ENCODE measurements around the gene LAMA4. TPM values are rescaled to one million over a fixed set of nuclear protein-coding genes. Genes with fewer than 3 reads are reported as not detected.

Gene LAMA4
- total RNA-seq, 1 experiment from 2014 or later = 1.1 TPM

- no peak overlapping the region for H3K4me3 Mint-ChIP-seq
- H3K56ac ChIP-seq (ENCODE audit: insufficient read length, low read depth, low read length) = no peak overlapping the region
These were observed 20.5 kb downstream of the LAMA4 start for GRCh38 chr6:112233847-112234246.

More at GRCh38 chr6:112233847-112234246, 20.5 kb downstream of the LAMA4 start:
- no peaks in the 10 kb centered on the region for H3K36me3 Mint-ChIP-seq (ENCODE audit: insufficient read depth in 1 of 3, low read depth in 3 of 3)
- no peak overlapping the region for H3K23ac ChIP-seq (ENCODE audit: insufficient read length, low read depth, low read length)
- H3K27ac ChIP-seq (ENCODE audit: insufficient read length, low read depth, low read length) = no peak overlapping the region
- no peak overlapping the region for H2BK5ac ChIP-seq (ENCODE audit: insufficient read length, low read length)
- no peaks in the 10 kb centered on the region for H3K27me3 ChIP-seq (ENCODE audit: insufficient read depth, low read length)
- no peak overlapping the region for H2BK20ac ChIP-seq (ENCODE audit: low read depth, low read length, poor library complexity, severe bottlenecking)
- no peaks in the 10 kb centered on the region for H3K27me3 Mint-ChIP-seq (ENCODE audit: low read depth)
- H3K4me2 ChIP-seq (ENCODE audit: insufficient read depth, insufficient read length, low read length) = no peak overlapping the region
- no peak overlapping the region for H2BK120ac ChIP-seq (ENCODE audit: low read depth, low read length, poor library complexity, severe bottlenecking)
- no peak overlapping the region for H3T11ph ChIP-seq (ENCODE audit: low read length)
- H3K4me1 ChIP-seq (ENCODE audit: insufficient read depth, low read length) = no peaks in the 10 kb centered on the region
- H3K79me1 ChIP-seq (ENCODE audit: insufficient read depth, low read depth, low read length, poor library complexity, severe bottlenecking) = no peaks in the 10 kb centered on the region
- H4K8ac ChIP-seq (replicated peaks; ENCODE audit: insufficient read length, low read depth, low read length) = no peak overlapping the region
- H3K4ac ChIP-seq (ENCODE audit: low read depth, low read length) = no peak overlapping the region
- H2AK5ac ChIP-seq (ENCODE audit: insufficient read length, low read length) = no peak overlapping the region
- no peak for TF ChIP-seq CTCF (conservative IDR thresholded peaks at IDR 0.05)
- WGBS (ENCODE audit: extremely low coverage, insufficient read length, low lambda C conversion rate) = no CpG with 5 or more reads among the region's 3 CpGs
- H3K23me2 ChIP-seq (ENCODE audit: insufficient read length, low read depth, low read length, poor library complexity, severe bottlenecking) = no peaks in the 10 kb centered on the region
- H3K79me2 ChIP-seq (ENCODE audit: insufficient read depth, low read length) = no peaks in the 10 kb centered on the region
- no peak overlapping the region for H4K5ac ChIP-seq (ENCODE audit: insufficient read length, low read depth, low read length)
- peaks cover 2 to 3% of the 10 kb centered on the region in 2 experiments; a peak in 2 of 5 replicates for H3K9me3 Mint-ChIP-seq
- no peak overlapping the region for H3K27ac Mint-ChIP-seq
- H4K91ac ChIP-seq (ENCODE audit: insufficient read length, low read depth, low read length) = no peak overlapping the region
- H3K14ac ChIP-seq (ENCODE audit: insufficient read depth, low read length) = no peak overlapping the region
- no peak overlapping the region for H3K9ac ChIP-seq (ENCODE audit: extremely low read depth, insufficient read length, low read length)
- DNase-seq = no peak
- H2BK15ac ChIP-seq (ENCODE audit: low read depth, low read length) = no peak overlapping the region
- no peak overlapping the region for H3K18ac ChIP-seq (ENCODE audit: insufficient read length, low read depth, low read length)
- no peaks in the 10 kb centered on the region for H4K20me1 ChIP-seq (ENCODE audit: control insufficient read depth, insufficient read depth, insufficient read length)
- H2AFZ ChIP-seq (ENCODE audit: low read length) = no peak overlapping the region
- peaks cover 3% of the 10 kb centered on the region in 2 experiments for H3K4me1 Mint-ChIP-seq
- no peaks in the 10 kb centered on the region for H3K9me3 ChIP-seq (ENCODE audit: control insufficient read depth, low read depth, low read length)
- no peak overlapping the region for H2BK12ac ChIP-seq (ENCODE audit: insufficient read length, low read depth, low read length)
